Uterus (tissue), 4 donors: ENCODE results near the gene LYPD6. TPM values are rescaled to one million over a fixed set of nuclear protein-coding genes. Genes with fewer than 3 reads are reported as not detected.

Experiments used
- DNase-seq, 2 donors: peaks; one replicate each; pipeline ENCODE4 v3.0.0-alpha.2; 2019 to 2020
- H3K27ac ChIP-seq, 2 donors: fragments of 200-600 bp; sonication (generic); 1 replicate in 1 of 2; 2 replicates in 1 of 2; pipeline ENCODE4 v1.5.1; 2016 to 2018
- H3K27me3 ChIP-seq, 2 donors: fragments of 200-600 bp; sonication (generic); one replicate each; pipeline ENCODE4 v1.5.1; 2018 to 2019; ENCODE audit warnings: control low read depth in 1 of 2
- H3K36me3 ChIP-seq, 2 donors: fragments of 200-600 bp; sonication (generic); one replicate each; pipeline ENCODE4 v1.5.1; 2019; ENCODE audit warnings: control low read depth in 1 of 2
- H3K4me1 ChIP-seq, 2 donors: fragments of 200-600 bp; sonication (generic); one replicate each; pipeline ENCODE4 v1.5.1; 2018 to 2019; ENCODE audit warnings: control low read depth in 1 of 2
- H3K4me3 ChIP-seq, 2 donors: fragments of 200-600 bp; sonication (generic); 1 replicate in 1 of 2; 2 replicates in 1 of 2; pipeline ENCODE4 v1.5.1; 2018 to 2019; ENCODE audit warnings: mild to moderate bottlenecking in 1 of 2
- H3K9me3 ChIP-seq, 2 donors: fragments of 200-600 bp; sonication (generic); one replicate each; pipeline ENCODE4 v1.5.1; 2019; ENCODE audit warnings: control low read depth in 1 of 2
- POLR2A ChIP-seq, 2 donors: fragments of 450-650 bp; IDR thresholded peaks; one replicate each; pipeline ENCODE4 v1.6.1; 2016; ENCODE audit warnings: antibody characterized with exemption in 2 of 2, mild to moderate bottlenecking in 1 of 2, moderate library complexity in 1 of 2
- intact Hi-C: fragments of 100-400 bp; cut with DNase I; formaldehyde crosslinking; loops from one replicate; pipeline ENCODE4 v1.15.1; 2023; ENCODE audit warnings: low total_unique reads
- total RNA-seq, 4 donors: library from RNA; depleted of rRNA in 3 of 4; stranded (reverse); fragments of >200 nt in 3 of 4; gene quantifications; one replicate each; pipeline versions ENCODE4 v1.1.0 to v1.2.4, GENCODE V29; 2014 to 2023
- TF ChIP-seq, protein P1 (sequence below), 4 experiments: fragments of 200-600 bp in 2 of 4; fragments of 450-650 bp in 2 of 4; sonication (generic) in 2 of 4; IDR thresholded peaks; one replicate each; pipeline ENCODE4 v1.5.1; 2016 to 2019; ENCODE audit warnings: antibody characterized with exemption in 4 of 4, mild to moderate bottlenecking in 2 of 4, moderate library complexity in 1 of 4
- donor health status: DM: yes; HTN: yes; CAD: no.

LYPD6 gene
- total RNA-seq, 4 donors from 2014 or later = 0.29 to 23.7 (median 1.7) TPM

DNA sequence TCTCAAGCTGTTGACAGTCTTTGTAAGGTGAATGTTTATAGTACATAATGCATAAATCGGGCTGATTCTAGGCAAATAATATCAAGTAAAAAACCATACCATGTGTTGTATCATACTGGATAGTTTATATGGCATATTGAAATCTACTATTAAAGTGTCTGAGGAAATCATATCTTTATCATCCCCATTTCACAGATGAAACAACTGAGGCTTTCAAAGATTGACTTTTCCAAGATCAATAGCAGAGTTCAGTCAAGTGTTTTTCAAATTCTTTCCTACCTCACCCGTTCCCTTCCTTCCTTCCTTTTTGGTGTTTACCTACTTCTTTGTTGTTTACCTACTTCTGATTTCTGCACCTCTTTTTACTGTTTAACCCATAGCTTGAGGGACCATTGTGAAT, 2.0 kb downstream of the LYPD6 start:
- H3K27me3 ChIP-seq = no peaks in the 10 kb centered on the region
- no peaks in the 10 kb centered on the region for H3K36me3 ChIP-seq
- intact Hi-C loops = no loop called here
- H3K4me1 ChIP-seq = no peaks in the 10 kb centered on the region
- H3K4me3 ChIP-seq = no peak overlapping the region
- H3K27ac ChIP-seq = no peak overlapping the region
- DNase-seq = no peak
- no peaks in the 10 kb centered on the region for H3K9me3 ChIP-seq
- no peak for TF ChIP-seq POLR2A (IDR thresholded peaks at IDR 0.05)
- TF ChIP-seq, protein P1, sequence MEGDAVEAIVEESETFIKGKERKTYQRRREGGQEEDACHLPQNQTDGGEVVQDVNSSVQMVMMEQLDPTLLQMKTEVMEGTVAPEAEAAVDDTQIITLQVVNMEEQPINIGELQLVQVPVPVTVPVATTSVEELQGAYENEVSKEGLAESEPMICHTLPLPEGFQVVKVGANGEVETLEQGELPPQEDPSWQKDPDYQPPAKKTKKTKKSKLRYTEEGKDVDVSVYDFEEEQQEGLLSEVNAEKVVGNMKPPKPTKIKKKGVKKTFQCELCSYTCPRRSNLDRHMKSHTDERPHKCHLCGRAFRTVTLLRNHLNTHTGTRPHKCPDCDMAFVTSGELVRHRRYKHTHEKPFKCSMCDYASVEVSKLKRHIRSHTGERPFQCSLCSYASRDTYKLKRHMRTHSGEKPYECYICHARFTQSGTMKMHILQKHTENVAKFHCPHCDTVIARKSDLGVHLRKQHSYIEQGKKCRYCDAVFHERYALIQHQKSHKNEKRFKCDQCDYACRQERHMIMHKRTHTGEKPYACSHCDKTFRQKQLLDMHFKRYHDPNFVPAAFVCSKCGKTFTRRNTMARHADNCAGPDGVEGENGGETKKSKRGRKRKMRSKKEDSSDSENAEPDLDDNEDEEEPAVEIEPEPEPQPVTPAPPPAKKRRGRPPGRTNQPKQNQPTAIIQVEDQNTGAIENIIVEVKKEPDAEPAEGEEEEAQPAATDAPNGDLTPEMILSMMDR (IDR thresholded peaks at IDR 0.05) = no peak

DNA sequence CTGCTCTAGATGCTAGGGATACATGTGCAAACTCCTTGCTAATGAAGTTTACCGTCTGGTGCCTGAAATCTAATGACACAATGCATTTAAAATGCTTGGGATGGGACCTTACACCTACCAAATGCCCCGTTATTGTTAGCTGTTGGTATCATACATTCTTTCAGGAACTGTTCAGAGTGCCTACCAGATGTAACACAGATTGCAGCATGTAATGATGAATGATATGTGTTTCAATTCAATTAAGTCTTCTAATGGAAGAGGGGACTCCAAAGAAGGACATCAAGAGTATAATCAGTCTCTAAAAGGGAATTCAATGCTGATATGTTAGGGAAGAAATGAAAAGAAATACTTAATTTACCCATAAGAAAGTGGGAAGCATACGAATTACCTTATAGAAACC, 3.2 kb downstream of the LYPD6 start:
- Histone ChIP-seq H3K27ac (no peak overlapping the region), H3K4me3 (no peak overlapping the region), H3K9me3 (no peaks in the 10 kb centered on the region), H3K36me3 (no peaks in the 10 kb centered on the region), H3K4me1 (no peaks in the 10 kb centered on the region), H3K27me3 (no peaks in the 10 kb centered on the region)
- no peak for DNase-seq
- intact Hi-C loops = no loop called here
- no peak for TF ChIP-seq POLR2A (IDR thresholded peaks at IDR 0.05)
- TF ChIP-seq, protein P1 (IDR thresholded peaks at IDR 0.05) = no peak

DNA sequence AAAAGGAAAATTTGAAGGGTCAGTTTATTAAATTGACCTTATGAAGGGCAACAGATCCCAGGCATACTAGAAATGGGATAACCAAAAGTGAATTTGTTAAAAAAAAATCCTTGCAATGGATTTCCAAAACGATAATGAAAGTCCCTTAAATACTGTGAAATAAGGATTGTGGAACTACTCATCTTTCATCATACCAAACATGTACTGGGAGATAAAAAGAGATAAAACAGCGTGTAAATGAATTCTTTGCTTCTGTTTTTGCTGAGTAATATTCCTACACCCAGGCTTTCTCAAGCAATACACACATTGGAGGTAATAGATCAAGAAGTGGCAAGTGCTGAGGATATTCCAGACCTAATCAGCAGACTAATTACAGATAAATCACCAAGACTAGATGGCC, 3.8 kb downstream of the LYPD6 start:
- intact Hi-C loops = no loop called here
- H3K36me3 ChIP-seq = no peaks in the 10 kb centered on the region

DNA sequence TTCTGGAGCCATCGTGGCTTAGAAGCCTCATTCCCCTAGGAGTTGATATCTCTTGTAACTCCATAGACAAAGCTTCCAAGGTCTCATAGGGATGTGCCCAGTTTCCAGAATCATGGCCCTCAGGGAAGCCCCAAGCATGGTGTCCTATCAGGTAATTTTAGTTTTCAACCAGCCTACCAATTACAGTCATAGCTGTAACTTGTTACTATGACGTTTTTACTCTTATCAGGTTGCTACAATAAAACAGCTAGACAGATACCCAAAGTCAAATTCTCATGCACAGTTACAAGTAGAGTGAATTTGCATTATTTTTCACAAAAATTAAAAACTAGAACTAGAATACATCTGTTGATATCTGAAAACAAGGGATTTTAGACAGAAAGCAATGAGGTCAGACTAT, 8.9 kb downstream of the LYPD6 start:
- Histone ChIP-seq H3K4me3 (no peak overlapping the region), H3K36me3 (no peaks in the 10 kb centered on the region), H3K27ac (no peak overlapping the region), H3K27me3 (no peaks in the 10 kb centered on the region), H3K4me1 (no peaks in the 10 kb centered on the region), H3K9me3 (no peaks in the 10 kb centered on the region)
- TF ChIP-seq POLR2A (IDR thresholded peaks at IDR 0.05) = no peak
- TF ChIP-seq, protein P1 (IDR thresholded peaks at IDR 0.05) = no peak
- DNase-seq = no peak
- intact Hi-C loops = no loop called here

More for the DNA sequence above, 3.8 kb downstream of the LYPD6 start:
- Histone ChIP-seq H3K4me1 (no peaks in the 10 kb centered on the region), H3K27me3 (no peaks in the 10 kb centered on the region), H3K9me3 (no peaks in the 10 kb centered on the region), H3K27ac (no peak overlapping the region), H3K4me3 (no peak overlapping the region)
- TF ChIP-seq, protein P1 (IDR thresholded peaks at IDR 0.05) = no peak
- no peak for TF ChIP-seq POLR2A (IDR thresholded peaks at IDR 0.05)
- no peak for DNase-seq

DNA sequence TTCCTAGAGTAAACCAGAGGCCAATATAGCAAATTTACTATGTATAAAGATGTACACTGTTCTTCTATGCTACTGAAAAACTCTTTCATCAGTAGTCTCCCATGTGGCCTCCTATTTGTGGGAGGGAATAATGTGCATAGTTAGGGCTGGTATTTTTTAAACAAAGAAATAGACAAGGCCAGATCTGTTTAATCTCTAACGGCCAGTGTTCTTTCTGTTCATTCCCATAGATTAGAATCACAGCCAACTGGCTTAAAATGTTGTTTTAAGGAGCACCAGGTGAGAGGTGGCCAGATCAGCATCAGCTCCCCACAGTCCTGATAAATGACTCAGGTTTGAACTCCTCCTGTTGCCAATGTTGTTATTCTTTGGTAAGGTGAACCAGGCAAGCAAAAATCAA, 12.1 kb downstream of the LYPD6 start:
- intact Hi-C loops = no loop called here
- Histone ChIP-seq H3K27me3 (no peaks in the 10 kb centered on the region), H3K9me3 (no peaks in the 10 kb centered on the region), H3K4me3 (no peak overlapping the region), H3K36me3 (no peaks in the 10 kb centered on the region), H3K27ac (no peak overlapping the region), H3K4me1 (no peaks in the 10 kb centered on the region)
- DNase-seq = no peak
- TF ChIP-seq, protein P1 (IDR thresholded peaks at IDR 0.05) = no peak
- TF ChIP-seq POLR2A (IDR thresholded peaks at IDR 0.05) = no peak
